Activated T-helper 9 cell treated with anti-CD3 and anti-CD28 coated beads, Interleukin-2, amount 50 U/mL, for 16 hours (primary cell): ENCODE data around the gene TRAPPC10.
A peak's percentile ranks its signal among the peaks of the same experiment; 100 is the strongest.
"Not testable (repeated sequence)": the region's sequence is repeated elsewhere in the genome, so short reads cannot be mapped to it uniquely, and the experiment has no call there.

ENCODE experiments used
- DNase-seq: peaks from one replicate; pipeline ENCODE4 v3.0.0-alpha.2; 2020; ENCODE audit warnings: low read depth

The TRAPPC10 gene

DNA sequence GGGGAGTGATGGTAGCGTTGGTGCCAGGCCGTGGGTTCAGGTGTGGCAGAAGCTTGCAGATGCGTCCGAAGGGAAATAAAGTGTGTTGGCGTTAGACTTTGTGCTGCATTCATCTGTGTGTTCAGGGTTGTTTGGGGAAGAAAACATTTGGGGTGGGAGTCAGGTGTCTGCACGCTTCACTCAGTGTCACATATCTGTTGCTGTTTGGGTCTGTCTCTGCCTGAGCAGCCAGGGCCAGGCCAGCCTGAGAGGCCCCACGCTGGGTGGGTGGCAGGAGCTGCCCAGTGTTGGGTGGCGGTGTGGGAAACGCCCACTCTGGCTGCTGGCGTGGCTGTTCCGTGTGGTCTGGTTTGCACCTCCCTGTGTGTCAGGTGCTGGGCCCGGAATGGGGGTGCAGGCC, 133.5 kb downstream of the TRAPPC10 start:
- not testable (repeated sequence) for DNase-seq

DNA sequence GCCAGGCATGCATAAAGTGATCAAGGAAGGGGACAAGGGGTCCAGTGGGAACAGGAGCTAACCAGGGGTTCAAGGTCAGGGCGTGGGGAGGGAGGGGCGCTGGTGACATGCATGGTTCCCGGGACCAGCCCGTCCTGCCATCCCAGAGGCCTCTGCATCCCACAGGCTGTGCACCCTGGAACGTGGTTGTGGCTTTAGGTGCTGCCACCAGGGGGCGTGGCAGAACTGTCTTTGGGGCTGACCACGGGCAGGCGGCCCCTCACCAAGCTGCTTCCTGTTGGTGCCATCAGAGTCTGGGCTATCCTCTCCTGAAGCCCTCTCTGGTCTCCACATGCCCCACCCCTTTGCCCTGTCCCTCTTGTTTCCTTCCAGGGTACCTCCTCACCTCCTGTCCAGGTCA, 135.0 kb downstream of the TRAPPC10 start:
- not testable (repeated sequence) for DNase-seq

DNA sequence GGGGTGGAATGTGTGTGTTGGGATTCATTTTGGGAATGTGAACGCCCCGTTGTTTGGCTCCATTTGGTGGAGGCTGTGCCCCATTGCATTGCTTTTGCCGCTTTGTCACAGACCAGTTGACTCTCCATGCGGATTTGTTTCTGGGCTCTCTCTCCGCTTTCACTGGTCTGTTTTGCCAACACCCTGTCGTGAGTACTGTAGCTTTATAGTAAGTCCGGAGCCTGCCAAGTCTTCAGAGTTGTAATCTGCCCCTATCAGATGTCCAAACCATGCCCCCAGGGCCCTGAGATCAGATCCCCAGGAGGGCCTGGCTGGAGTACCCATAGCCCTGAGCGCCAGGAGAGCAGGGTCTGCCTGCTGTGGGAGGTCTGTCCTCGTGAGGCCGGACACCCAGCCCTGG, 138.1 kb downstream of the TRAPPC10 start:
- DNase-seq = not testable (repeated sequence)

DNA sequence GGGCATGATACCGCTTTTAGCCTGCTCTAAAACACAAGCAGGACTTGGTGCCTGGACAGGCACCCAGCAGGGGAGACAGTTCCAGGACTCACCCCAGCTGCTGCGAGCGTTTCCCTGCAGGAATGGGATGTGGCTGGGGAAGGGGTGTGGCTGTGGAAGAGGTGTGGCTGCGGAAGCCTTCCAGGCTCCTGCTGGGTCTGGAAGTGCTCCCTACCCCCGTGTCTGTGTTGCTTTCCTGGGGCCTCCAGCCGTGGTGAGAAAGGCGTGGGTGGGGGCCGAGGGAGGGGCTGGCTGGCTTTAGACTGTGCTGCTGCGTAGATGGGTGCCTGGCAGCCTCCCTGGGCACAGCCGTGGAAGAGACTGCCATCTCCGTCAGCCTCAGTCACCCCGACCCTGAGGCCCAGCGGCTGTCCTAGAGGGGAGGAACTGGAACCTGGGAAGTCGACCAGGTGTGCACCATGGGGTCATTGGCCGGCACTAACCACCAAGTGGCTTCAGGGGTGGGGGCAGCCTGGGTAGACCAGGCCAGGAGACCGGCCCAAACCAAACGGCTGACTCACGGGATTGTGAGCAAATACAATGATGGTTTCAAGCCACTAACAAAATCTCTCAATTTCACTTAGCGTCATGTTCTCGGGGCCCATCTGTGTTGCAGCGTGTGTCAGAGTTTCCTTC, 141.2 kb downstream of the TRAPPC10 start:
- DNase-seq = peak; percentile 19

DNA sequence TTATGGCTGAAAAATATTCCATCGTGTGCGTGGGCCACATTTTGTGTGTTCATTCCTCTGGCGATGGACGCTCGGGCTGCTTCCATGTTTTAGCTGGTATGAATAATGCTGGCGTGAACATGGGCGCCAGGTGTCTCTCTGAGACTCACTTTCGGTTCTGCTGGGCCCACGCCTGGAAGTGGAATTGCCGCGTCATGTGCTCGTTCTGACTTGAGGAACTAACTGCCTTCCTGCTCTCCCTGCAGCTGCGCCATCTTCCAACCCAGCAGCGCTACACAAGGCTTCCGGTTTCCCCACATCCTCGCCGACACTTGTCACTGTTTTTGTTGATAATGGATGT, 141.8 kb downstream of the TRAPPC10 start:
- peak; percentile 45 for DNase-seq

DNA sequence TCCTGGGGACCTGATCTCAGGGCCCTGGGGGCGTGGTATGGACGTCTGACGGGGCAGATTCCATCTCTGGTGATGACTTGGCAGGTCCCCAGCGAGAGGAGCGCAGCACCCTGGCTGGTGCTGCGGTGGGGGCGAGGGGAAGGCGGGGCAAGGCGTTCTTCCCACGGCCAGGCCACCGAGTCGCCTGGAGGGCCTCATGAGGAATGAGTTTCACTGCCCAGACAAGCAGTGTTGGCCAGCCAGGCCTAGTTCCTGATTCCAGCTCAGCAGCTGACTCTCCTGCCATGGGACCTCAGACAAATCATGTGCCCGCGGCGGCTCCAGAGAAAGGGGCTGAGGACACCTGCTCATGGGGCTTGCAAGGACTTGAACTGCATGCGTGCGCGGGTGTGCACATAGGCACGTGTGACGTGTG, 142.7 kb downstream of the TRAPPC10 start:
- DNase-seq = not testable (repeated sequence)

DNA sequence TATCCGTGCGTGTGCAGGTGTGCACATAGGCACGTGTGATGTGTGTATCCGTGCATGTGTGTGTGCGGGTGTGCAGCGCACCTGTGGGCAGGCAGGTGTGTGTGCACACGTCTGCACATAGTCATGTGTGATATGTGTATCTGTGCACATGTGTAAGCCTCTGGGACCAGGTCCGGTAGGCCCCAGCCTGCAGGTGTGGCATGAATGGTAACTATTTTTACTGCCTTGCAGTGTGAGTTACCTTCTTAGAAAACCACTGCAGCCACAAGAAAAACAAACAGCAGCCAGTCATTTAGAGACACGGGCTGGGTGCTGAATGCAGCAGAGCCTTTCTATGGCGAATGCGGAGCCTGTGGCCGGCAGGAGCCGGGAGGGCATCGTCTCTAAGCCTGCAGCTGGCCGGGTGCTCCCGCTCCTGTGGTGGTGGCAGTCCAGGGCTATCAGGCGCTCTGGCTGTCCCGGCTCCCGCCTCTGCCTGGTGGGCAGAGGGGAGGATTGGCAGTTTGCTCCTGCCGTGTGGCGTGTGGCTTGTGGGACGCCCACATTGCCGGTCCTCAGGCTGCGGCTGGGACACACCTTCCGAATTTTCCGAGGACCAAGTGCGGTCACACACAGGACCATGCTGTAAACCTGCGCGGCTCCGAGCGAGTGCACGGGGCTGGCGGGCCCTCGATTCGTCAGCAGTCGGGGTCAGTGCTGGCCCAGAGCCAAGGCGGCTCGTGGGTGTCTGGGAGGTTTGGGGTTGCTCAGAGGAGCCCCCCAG, 143.3 kb downstream of the TRAPPC10 start:
- DNase-seq = peak; percentile 31

DNA sequence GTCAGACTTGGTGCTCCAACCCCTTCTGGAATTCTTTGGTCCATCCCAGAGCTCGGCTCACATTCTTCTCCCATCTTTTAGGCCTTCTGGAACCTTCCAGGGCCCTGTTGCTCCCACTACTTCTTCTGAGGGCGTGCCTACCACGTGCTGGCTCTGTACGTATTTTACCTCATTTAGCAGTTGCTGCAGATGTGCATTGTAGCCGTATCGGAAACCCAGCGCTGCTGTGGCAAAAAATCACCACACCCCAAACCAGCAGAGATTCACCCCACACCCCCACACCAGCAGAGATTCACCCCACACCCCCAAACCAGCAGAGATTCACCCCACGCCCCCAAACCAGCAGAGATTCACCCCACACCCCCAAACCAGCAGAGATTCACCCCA, 143.9 kb downstream of the TRAPPC10 start:
- DNase-seq = not testable (repeated sequence)
